BE2C (cell line): ENCODE data around the gene GPER1.

Experiments used
- DNase-seq: peaks from one replicate; pipeline ENCODE4 v3.0.0-alpha.2; 2020
- H3K27me3 ChIP-seq: fragments of 250-450 bp; sonication (Bioruptor Pico); 2 replicates; pipeline ENCODE4 v1.5.1; 2020; ENCODE audit warnings: mild to moderate bottlenecking
- H3K36me3 ChIP-seq: fragments of 250-450 bp; sonication (Bioruptor Pico); 2 replicates; pipeline ENCODE4 v1.5.1; 2020; ENCODE audit warnings: mild to moderate bottlenecking
- H3K4me1 ChIP-seq: fragments of 250-450 bp; sonication (Bioruptor Pico); 2 replicates; pipeline ENCODE4 v1.5.1; 2020
- H3K4me3 ChIP-seq: 2 replicates; pipeline ENCODE4 v1.5.1; 2011; ENCODE audit warnings: low read depth, low read length
- H3K9me3 ChIP-seq: fragments of 250-450 bp; sonication (Bioruptor Pico); 2 replicates; pipeline ENCODE4 v1.5.1; 2020
- TF ChIP-seq, protein P1 (sequence below): IDR thresholded peaks from 2 replicates; pipeline ENCODE4 v1.5.1; 2012; ENCODE audit warnings: mild to moderate bottlenecking, low read depth, low read length

GPER1 gene

DNA sequence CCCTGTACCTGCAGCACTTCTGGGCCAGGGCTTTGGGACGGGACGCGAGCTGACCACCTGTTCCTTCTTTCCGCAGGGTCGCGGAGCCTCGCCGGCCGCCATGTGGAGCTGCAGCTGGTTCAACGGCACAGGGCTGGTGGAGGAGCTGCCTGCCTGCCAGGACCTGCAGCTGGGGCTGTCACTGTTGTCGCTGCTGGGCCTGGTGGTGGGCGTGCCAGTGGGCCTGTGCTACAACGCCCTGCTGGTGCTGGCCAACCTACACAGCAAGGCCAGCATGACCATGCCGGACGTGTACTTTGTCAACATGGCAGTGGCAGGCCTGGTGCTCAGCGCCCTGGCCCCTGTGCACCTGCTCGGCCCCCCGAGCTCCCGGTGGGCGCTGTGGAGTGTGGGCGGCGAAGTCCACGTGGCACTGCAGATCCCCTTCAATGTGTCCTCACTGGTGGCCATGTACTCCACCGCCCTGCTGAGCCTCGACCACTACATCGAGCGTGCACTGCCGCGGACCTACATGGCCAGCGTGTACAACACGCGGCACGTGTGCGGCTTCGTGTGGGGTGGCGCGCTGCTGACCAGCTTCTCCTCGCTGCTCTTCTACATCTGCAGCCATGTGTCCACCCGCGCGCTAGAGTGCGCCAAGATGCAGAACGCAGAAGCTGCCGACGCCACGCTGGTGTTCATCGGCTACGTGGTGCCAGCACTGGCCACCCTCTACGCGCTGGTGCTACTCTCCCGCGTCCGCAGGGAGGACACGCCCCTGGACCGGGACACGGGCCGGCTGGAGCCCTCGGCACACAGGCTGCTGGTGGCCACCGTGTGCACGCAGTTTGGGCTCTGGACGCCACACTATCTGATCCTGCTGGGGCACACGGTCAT lies 30.3 kb upstream of the GPER1 start:
- H3K4me1 ChIP-seq = peaks cover 25% of the 10 kb centered on the region
- H3K27me3 ChIP-seq = no peaks in the 10 kb centered on the region
- DNase-seq = no peak
- H3K36me3 ChIP-seq = peaks cover 12% of the 10 kb centered on the region
- TF ChIP-seq, protein P1, sequence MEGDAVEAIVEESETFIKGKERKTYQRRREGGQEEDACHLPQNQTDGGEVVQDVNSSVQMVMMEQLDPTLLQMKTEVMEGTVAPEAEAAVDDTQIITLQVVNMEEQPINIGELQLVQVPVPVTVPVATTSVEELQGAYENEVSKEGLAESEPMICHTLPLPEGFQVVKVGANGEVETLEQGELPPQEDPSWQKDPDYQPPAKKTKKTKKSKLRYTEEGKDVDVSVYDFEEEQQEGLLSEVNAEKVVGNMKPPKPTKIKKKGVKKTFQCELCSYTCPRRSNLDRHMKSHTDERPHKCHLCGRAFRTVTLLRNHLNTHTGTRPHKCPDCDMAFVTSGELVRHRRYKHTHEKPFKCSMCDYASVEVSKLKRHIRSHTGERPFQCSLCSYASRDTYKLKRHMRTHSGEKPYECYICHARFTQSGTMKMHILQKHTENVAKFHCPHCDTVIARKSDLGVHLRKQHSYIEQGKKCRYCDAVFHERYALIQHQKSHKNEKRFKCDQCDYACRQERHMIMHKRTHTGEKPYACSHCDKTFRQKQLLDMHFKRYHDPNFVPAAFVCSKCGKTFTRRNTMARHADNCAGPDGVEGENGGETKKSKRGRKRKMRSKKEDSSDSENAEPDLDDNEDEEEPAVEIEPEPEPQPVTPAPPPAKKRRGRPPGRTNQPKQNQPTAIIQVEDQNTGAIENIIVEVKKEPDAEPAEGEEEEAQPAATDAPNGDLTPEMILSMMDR = no peak
- no peak overlapping the region for H3K4me3 ChIP-seq
- H3K9me3 ChIP-seq = no peaks in the 10 kb centered on the region

DNA sequence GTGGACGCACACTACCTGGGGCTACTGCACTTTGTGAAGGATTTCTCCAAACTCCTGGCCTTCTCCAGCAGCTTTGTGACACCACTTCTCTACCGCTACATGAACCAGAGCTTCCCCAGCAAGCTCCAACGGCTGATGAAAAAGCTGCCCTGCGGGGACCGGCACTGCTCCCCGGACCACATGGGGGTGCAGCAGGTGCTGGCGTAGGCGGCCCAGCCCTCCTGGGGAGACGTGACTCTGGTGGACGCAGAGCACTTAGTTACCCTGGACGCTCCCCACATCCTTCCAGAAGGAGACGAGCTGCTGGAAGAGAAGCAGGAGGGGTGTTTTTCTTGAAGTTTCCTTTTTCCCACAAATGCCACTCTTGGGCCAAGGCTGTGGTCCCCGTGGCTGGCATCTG lies 29.6 kb upstream of the GPER1 start:
- Histone ChIP-seq H3K9me3 (no peaks in the 10 kb centered on the region), H3K4me1 (peaks cover 25% of the 10 kb centered on the region), H3K27me3 (no peaks in the 10 kb centered on the region), H3K4me3 (no peak overlapping the region), H3K36me3 (peaks cover 12% of the 10 kb centered on the region)
- no peak for DNase-seq
- TF ChIP-seq, protein P1 = no peak

DNA sequence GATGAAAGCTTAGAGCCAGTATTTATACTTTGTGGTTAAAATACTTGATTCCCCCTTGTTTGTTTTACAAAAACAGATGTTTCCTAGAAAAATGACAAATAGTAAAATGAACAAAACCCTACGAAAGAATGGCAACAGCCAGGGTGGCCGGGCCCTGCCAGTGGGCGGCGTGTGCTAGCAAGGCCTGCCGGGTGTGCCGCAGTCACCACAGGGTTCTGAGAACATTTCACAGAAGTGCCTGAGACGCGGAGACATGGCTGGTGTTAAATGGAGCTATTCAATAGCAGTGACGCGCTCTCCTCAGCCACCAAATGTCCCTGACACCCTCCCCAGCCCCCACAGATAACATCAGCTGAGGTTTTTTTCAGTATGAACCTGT lies 29.1 kb upstream of the GPER1 start:
- no peaks in the 10 kb centered on the region for H3K9me3 ChIP-seq
- no peak for DNase-seq
- H3K36me3 ChIP-seq = peaks cover 12% of the 10 kb centered on the region
- TF ChIP-seq, protein P1 = no peak
- H3K4me1 ChIP-seq = peaks cover 25% of the 10 kb centered on the region
- no peaks in the 10 kb centered on the region for H3K27me3 ChIP-seq
- H3K4me3 ChIP-seq = no peak overlapping the region

DNA sequence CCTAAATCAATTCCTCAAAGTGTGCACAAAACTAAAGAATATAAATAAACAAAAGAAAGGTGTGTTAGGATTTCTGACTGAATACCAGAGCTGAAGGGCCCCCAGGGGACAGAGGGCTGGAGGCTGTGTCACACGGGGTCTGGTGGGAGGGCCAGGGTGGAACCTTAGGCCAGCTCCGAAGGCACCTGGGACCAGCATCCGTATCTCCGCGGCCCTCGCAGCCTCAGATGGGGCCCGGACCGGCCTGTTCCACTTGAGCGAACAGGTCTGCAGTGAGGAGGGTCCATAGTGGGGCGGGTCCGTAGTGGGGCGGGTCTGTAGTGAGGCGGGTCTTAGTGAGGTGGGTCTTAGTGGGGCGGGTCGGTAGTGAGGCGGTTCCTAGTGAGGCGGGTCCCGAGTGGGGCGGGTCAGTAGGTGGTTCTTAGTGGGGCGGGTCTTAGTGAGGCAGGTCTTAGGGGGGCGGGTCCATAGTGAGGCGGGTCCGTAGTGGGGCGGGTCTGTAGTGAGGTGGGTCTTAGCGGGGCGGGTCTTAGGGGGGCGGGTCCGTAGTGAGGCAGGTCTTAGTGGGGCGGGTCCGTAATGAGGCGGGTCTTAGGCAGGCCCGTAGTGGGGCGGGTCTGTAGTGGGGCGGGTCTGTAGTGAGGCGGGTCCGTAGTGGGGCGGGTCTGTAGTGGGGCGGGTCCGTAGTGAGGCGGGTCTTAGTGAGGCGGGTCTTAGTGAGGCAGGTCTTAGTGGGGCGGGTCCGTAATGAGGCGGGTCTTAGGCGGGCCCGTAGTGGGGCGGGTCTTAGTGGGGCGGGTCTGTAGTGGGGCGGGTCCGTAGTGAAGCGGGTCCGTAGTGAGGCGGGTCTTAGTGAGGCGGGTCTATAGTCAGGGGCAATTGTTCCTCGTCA lies 28.5 kb upstream of the GPER1 start:
- H3K4me3 ChIP-seq = no peak overlapping the region
- peaks cover 12% of the 10 kb centered on the region for H3K36me3 ChIP-seq
- H3K27me3 ChIP-seq = no peaks in the 10 kb centered on the region
- TF ChIP-seq, protein P1 = no peak
- H3K4me1 ChIP-seq = peaks cover 23% of the 10 kb centered on the region
- DNase-seq = no peak
- H3K9me3 ChIP-seq = no peaks in the 10 kb centered on the region

GRCh38 chr7:1060315-1061072 lies 27.4 kb upstream of the GPER1 start:
- no peaks in the 10 kb centered on the region for H3K9me3 ChIP-seq
- H3K4me3 ChIP-seq = no peak overlapping the region
- TF ChIP-seq, protein P1 = no peak
- peaks cover 17% of the 10 kb centered on the region for H3K4me1 ChIP-seq
- DNase-seq = no peak
- H3K36me3 ChIP-seq = peaks cover 12% of the 10 kb centered on the region
- no peaks in the 10 kb centered on the region for H3K27me3 ChIP-seq
